Measurements from ENCODE around the gene EHD1. TPM values are rescaled to one million over a fixed set of nuclear protein-coding genes. Genes with fewer than 3 reads are reported as not detected.

EHD1 gene
- total RNA-seq, 4 donors from 2014 or later = 37.2 to 108 (median 46.4) TPM

GRCh38 chr11:64881476-64881875, 3.1 kb upstream of the EHD1 start:
- TF ChIP-seq CTCF (IDR thresholded peaks at IDR 0.05; ENCODE audit: low read depth) = no peak

DNA sequence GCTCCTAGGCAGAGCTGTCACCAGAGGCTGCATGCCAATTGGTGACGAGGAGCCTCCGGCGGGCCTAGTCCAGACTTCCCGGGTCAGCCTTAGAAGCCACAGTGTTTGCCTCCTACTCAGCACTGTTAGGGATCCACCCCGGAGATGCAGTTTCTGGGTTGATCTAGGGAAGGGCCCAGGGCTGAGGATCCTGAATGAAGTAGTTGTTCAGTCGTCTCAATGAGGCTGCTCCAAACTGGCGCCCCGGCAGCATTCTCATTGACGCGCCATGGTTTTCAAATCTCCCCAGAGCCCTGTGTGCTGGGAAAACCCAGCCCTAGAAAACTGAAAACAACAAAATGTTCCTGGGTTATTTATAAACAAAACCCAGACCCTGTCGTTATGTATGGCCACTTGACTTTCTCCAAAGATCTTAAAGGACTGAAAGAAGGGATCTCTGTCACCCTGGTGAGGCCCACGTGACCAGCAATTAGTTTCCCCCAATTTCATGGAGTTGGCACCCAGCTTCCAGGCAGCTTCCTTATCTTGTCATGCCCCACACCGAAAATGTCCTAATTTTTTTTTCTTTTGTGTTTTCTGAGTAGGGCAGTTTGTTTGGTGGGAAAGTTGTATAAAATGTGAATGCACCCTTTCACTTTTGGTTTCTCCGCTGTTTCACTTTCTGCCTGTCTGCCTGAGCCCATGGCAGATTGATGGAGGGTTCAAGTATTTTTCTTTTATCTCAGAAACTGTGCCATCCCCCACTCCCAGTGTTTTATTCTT, 2.0 kb upstream of the EHD1 start:
- TF ChIP-seq CTCF (IDR thresholded peaks at IDR 0.05; ENCODE audit: low read depth) = no peak

DNA sequence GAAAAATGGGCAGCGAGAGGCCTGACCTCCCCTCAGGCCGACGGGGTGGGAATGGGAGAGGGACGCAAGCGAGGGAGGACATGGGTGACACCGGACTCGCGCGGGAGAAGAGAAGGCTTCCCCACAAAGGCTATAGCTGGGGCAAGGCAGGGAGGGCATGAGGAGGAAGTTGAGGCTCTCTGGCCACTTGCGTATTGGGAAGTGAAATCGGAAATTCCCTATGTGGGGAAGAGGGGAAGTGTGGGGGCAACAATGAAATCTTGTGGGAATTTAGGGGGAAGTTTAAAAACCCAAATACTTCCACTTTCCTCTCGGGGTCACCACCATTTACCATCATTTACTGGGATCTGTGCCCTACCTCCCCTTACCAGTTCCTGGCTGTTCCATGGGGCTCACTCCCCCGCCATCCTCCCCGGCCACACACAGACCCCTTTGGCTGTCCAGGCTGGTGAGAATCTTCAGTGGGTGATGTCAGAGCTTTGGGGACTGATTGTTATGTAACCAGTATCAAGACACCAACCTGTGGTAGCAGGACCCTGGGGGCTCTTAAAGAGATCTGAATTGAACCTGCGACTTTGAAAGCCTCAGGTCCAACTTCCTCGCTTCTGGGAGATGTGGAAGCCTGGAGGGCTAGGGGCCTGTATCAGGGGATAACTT, 951 bp upstream of the EHD1 start:
- no peak for TF ChIP-seq CTCF (IDR thresholded peaks at IDR 0.05; ENCODE audit: low read depth)

GRCh38 chr11:64878223-64878493, 263 bp downstream of the EHD1 start:
- no peak for TF ChIP-seq CTCF (IDR thresholded peaks at IDR 0.05; ENCODE audit: low read depth)

DNA sequence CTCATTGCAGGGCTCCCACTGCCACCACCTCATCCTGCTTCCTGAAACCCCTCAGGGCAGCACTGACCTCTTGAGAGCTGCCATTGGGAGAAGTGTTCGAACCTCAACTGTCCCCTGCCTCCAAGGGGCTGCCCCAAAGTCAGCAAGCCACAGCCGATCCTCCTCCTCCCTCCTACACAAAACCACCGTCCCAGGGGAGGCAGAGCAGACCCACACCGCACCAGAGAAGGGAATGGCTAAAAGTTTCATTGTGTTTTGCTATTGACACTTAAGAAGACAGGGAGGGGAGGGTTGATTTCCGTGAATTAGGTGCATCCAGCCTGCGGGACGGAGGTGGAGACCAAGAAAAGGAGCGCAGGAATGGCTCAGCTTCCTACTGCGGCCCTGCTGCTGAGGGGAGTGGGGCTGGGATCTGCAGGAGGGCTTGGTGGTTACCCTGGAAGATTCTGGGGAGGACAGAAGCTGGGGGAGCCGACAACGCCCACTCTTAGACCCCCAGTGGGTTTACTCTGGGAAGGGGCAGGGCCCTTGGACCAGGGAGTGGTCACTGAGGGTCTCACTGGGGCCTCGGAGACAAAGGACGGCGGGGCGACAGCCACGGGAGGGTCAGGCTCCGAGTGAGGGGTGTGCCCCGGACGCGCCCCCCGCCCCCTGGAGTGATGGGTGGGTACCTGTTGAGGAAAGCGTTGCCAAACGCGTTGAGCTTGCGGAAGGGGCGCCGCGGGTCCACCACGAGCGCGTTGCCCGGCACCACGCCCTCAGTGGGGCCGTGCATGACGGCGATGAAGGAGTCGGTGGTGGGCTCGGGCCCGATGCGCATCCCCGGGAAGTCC, 815 bp downstream of the EHD1 start:
- TF ChIP-seq CTCF (IDR thresholded peaks at IDR 0.05; ENCODE audit: low read depth) = no peak

GRCh38 chr11:64876835-64877341, 1.5 kb downstream of the EHD1 start:
- no peak for TF ChIP-seq CTCF (IDR thresholded peaks at IDR 0.05; ENCODE audit: low read depth)

GRCh38 chr11:64876229-64876750, 2.1 kb downstream of the EHD1 start:
- no peak for TF ChIP-seq CTCF (IDR thresholded peaks at IDR 0.05; ENCODE audit: low read depth)
